HG03460 (cell line): Measurements from ENCODE around the gene EIF2S2.

Experiments used
- ATAC-seq: cut with Tn5 transposase; IDR thresholded peaks from one replicate; pipeline ENCODE4 v1.9.1; 2021; ENCODE audit not compliant: unreplicated experiment

Gene EIF2S2

GRCh38 chr20:34089655-34090345 lies 22.2 kb downstream of the EIF2S2 start:
- no peak for ATAC-seq

DNA sequence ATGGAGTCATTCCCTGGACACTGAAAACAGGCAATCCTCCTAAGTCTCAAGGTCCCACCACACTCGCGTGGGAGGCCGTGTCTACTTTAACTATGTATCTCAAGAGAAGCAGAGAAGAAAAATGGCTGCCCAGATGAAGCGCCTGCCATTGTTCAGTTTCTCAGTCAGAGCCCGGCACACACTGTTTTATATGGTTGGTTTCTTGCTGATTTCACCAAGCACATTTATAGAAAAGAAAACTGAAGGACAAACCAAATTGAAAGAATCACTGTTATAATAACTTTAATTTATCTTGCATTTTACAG lies 22.9 kb downstream of the EIF2S2 start:
- ATAC-seq: no peak

DNA sequence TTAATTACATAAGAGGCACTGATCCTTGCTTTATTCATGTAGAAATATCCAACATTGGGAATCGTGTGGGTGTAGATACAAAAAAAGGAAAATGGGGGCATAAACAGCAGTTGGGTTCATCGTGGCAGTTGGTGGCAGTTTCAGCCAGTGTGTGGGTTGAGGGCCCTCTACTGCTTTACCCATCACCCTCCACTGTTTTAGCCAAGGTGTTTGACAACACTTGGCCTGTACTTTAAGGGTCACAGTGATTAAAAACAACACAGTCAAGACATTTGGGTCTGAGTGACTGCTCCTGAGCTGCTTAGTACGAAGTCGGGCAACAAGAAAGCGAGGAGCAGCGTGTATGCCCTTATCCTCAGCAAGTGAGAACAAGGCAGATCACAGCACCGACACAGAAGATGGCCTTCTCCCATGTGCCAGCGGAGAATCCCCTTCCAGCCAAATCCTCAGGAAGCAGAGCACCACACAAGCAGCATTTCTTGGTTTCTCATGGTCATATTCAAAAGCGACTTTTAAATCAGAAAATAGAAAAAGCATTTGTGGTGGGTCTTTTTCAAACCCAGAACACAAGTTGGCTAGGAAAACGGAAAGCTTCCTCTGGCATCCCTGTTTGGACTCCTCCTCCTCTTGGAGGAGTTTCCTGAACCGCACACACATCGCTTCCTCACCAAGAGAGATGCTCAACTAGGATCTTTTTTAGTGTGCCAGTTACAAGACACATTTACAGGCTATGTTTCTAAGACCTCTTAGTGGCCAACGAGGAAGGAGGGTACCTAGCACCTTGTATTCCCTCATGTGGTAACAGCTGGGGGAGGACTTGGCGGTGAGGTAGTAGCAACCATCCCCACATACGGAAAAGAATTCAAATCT lies 23.5 kb downstream of the EIF2S2 start:
- ATAC-seq: no peak

GRCh38 chr20:34085544-34086040 lies 26.5 kb downstream of the EIF2S2 start:
- no peak for ATAC-seq

- no peak for ATAC-seq
Observed at GRCh38 chr20:34084227-34084923, 27.7 kb downstream of the EIF2S2 start.

GRCh38 chr20:34083781-34084180 lies 28.3 kb downstream of the EIF2S2 start:
- no peak for ATAC-seq

- ATAC-seq: no peak
Observed at GRCh38 chr20:34083137-34083536, 28.9 kb downstream of the EIF2S2 start.

DNA sequence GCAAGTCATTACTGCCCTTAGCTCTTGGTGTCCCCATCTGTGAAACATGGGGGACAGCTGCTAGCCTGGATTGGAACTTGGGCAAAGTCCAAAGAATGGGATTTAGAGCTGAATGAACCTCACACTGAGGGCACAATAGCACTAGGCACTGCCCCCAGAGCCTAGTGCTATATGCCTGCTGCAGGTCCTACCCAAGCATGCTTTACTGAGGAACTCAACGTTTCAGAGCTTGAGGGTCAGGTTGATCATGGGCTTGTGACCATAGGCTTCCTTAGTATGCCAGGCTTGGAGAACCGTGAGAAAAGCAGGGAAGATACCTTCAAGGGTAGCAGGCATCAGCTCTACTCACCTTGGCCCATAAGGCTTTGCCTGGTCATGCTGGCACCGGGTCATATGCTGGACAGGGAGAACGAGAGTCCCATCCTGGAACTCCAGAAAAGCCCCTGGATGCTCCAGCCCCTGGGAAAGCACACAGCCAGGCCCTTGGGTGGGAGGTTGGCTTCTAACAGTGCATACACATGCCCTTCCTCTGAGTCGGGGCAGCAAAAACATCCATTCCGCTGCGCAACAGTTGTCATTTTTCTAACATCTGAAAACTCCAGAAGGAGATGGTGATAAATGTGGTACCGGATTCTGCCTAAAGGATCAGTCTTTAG lies 29.7 kb downstream of the EIF2S2 start:
- no peak for ATAC-seq

- ATAC-seq: no peak
Observed at GRCh38 chr20:34079818-34080217, 32.2 kb downstream of the EIF2S2 start.

GRCh38 chr20:34078540-34078939 lies 33.5 kb downstream of the EIF2S2 start:
- no peak for ATAC-seq

- no peak for ATAC-seq
Observed at GRCh38 chr20:34076952-34077351, 35.1 kb downstream of the EIF2S2 start.

GRCh38 chr20:34075647-34076046 lies 36.4 kb downstream of the EIF2S2 start:
- ATAC-seq: no peak

GRCh38 chr20:34074101-34074760 lies 37.8 kb downstream of the EIF2S2 start:
- ATAC-seq: no peak

- ATAC-seq: no peak
Observed at GRCh38 chr20:34072778-34073177, 39.3 kb downstream of the EIF2S2 start.

GRCh38 chr20:34072076-34072475 lies 40.0 kb downstream of the EIF2S2 start:
- ATAC-seq: no peak

GRCh38 chr20:34070859-34071258 lies 41.2 kb downstream of the EIF2S2 start:
- ATAC-seq: no peak

DNA sequence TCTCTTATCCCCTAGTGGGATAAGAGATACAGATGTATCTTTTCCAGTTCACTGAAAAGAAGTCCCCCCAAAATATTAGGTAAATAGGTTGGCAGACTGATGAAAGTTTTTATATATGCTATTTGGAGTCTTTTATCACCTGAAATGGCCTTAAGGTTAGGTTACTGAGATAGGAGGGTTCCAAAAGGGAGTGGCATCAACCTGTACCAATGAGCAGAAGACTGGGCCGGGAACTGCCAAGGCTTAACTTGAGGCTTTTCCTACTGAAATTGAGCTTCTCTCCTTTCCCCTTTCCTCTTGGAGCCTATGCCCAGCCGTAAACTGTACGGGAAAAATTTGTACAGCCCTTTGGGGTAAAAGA lies 42.0 kb downstream of the EIF2S2 start:
- ATAC-seq: no peak

GRCh38 chr20:34069341-34070078 lies 42.5 kb downstream of the EIF2S2 start:
- no peak for ATAC-seq

GRCh38 chr20:34068001-34068400 lies 44.0 kb downstream of the EIF2S2 start:
- ATAC-seq: no peak

GRCh38 chr20:34066476-34067090 lies 45.5 kb downstream of the EIF2S2 start:
- no peak for ATAC-seq
